CD4-positive, alpha-beta T cell treated with Interferon alpha-2 for 1 hour (primary cell): ENCODE data around the gene IL17D.
A peak's percentile ranks its signal among the peaks of the same experiment; 100 is the strongest.
"Not testable (repeated sequence)": the region's sequence is repeated elsewhere in the genome, so short reads cannot be mapped to it uniquely, and the experiment has no call there.

Source experiments
- DNase-seq, 2 donors: peaks; one replicate each; pipeline ENCODE4 v3.0.0-alpha.2; 2020 to 2022

The IL17D gene, protein sequence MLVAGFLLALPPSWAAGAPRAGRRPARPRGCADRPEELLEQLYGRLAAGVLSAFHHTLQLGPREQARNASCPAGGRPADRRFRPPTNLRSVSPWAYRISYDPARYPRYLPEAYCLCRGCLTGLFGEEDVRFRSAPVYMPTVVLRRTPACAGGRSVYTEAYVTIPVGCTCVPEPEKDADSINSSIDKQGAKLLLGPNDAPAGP

DNA sequence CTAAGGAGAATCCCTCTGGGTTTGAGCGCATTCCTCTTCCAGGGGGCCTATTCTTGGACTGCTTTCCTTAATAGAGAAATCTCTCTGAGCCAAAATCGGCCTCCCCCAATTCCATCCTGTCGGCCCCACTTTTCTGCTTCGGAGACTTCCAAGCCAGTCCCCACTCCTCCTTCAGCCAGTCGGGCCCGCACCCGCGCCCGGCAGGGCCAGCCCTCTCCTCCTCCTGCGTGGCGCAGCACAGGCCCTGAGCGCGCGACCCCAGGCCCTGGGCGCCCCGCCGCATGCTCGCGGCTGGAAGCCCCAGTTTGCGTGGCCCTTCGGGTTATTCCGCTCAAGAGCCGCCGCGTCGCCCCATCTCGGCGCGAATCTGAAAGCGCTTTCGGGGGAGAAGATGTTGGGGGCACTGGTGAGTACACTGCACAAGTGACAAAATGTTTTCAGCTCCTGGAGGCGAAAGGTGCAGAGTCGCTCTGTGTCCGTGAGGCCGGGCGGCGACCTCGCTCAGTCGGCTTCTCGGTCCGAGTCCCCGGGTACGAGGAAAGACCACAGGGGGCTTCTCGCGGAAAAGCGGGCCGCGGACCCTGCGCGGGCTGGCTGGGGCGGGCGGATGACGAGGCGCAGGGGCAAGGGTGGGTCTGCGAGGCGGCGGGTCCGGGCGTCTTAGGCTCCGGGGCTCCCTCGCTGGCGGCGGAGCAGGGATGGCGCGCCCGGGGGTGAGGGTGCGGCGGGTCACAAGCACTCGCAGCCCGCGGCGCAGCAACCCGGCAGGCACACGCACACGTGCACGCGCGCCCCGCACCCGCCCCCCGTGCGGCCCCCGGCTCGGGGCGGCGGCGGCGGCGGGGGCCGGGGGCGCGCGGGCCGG is at the start of gene IL17D:
Gene IL17D, plus strand, starts transcription at position 785 of the 865 bp plus-strand sequence. CDS start 303 bp downstream, outside the sequence.
- DNase-seq = peak; percentile 15 to 48

DNA sequence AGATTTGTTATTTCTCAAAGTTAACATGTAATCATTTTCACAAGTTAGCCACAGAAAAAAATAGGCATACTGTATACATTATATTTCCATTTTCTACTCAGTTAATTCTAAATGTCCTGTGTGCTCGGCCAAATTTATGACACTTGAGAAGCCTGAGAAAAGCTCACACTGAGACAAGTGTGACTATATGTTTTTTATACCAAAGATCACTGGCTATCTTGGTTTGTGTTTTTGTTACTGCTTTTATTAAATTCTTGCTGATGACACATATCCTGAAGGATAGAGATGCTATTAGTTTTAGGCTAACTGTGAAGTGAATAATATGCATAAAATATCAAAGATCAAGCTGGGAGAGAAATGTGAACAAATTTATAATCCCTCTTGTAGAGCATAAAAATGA is 49.3 kb upstream of the IL17D start:
- no peak for DNase-seq

DNA sequence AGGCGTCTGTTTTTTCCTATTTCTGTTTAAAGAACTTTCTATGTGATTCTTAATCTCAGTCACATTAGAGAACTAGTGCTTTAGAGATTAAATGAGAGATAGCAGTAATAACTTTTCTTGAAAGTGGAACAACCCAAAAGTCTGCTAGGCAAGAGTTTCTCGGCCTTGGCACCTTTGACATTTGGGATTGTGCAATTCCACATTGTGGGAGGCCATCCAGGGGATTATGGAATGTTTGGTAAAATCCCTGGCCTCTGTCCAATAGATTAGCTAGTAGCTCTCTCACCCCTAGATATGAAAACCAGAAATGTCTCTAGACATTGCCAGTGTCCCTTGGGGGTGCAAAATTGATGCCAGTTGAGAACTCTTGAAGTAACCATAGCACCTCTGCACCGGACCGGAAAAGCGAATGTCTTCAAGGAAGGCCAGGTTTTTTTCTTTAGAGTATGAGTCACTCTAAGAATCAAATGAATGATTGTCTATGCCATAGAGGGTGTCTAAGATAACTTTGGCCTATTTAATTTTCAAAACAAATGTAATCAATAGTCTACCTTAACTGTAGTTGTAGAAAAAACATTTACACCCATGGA is 45.0 kb upstream of the IL17D start:
- DNase-seq = no peak

DNA sequence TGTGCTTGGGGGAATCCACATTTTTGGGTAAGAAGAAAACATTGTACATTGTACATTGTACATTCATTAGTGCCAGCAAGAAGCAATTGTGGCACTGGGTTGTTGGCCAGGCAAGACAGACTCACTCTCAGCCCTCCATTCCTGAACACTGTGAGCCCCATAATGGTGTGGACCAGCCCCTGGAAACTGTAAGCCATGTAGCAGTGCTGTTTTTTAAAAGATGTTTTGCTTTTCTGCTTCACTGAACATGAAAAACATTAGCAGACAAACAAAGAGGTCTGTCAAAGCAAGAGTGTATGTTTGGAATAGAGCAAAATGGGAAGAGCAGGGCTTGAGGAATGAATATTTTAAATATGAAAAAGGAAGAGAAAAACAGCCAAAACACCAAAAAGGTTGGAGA is 39.1 kb upstream of the IL17D start:
- no peak for DNase-seq

DNA sequence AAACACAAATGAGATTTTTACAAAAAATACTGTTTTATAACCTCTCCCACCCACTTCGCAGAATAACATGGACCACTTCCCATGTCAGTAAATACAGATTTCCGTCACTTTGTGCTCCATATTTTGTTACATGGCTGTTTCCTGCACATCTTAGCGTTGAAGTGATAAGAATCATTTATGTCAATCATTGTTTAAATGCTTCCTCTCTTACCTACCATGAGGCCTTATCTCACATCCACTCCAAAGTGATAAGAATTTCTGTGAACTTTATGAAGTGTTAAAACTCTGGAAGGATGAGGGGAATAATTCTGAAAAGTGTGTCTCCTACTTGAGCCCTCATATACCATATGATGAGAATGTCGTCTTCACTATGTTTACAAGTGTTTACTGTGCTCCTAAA is 36.6 kb upstream of the IL17D start:
- DNase-seq = no peak

DNA sequence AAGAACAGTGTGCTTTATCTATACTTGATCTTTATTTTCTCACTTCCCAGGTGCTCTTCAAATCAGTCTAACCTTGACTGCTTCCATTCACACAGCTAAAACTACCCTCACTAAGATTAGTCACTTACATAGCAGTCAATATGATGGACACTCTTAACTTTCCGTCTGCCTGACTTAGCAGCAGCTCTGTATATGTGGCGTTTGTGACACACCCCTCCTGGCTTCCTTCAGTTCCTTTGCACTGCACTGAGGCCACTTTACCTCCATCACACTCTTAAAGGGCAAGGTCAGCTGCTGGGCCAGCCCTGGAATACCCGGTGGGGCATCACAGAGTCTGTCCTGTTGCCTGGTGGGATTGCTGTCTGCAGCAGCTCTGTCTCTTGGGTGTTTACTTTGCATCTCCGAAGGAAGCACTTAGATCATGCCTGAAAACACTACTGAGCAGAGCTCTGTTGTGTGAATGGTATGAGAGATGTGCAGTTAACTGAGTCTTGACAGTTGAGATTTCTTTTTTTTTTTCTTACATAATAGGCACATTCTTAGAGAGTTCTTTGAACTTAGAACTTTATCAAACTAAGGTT is 35.6 kb upstream of the IL17D start:
- DNase-seq = no peak

GRCh38 chr13:20669162-20669561 is 34.3 kb upstream of the IL17D start:
- peak in 1 of 2 donors; percentile 17 for DNase-seq

DNA sequence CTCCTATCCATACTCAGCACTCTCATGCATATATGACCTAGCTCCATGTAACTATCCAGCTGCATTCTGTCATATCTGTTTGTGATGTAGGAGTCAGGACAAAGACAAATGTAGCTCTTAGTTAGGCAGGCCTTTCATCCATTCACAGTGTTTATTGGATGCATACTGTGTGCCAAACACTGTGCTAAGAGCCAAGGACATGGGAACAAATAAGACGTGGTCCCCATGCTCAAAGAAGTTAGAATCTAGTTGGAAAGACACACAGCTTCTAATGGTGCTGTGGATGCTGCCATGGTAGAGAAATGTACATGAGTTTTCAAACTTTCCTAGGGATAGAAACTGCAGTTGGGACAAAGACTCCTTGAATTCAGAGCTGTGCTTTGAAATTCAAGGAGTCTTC is 31.7 kb upstream of the IL17D start:
- DNase-seq = no peak

GRCh38 chr13:20672772-20673171 is 30.7 kb upstream of the IL17D start:
- no peak for DNase-seq

GRCh38 chr13:20673715-20674114 is 29.8 kb upstream of the IL17D start:
- no peak for DNase-seq

DNA sequence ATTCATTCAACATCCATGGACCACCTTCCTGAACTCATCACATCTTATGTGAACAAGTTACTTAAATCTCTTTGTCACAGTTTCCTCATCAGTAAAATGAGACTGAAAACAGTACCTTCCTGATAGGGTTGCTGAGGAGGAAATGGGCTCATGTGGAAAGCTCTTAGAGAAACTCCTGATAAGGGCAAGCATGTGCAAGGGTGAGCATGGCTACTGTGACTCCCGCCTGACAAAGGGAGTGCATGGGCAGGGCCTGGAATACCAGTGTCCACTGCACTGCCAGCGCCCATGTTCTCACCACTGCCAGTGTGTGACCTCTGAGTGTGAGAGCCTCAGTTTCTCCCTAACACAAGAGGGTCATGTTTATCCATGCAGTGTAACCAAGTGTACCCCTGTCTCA is 27.3 kb upstream of the IL17D start:
- DNase-seq = no peak

DNA sequence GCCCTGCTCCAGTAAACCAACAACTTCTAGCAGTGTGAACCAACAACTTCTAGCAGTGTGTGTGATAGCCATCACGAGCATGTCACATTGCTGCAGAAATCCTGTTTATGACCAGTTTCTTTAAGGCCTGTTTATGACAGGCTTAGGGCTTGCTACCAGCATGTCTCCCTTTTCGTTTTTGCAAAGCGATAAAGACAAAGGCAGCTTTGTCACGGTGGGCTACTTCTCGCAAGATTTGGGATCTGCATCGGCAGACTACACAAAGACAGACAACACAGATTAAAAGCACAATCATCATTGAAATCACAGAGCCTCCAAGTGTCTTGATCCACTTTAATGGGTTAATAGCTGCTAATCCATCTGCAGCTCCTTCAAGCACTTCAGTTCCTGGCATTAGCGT is 24.9 kb upstream of the IL17D start:
- DNase-seq = not testable (repeated sequence)

GRCh38 chr13:20679879-20680278 is 23.6 kb upstream of the IL17D start:
- no peak for DNase-seq

- DNase-seq = no peak
These were observed 23.0 kb upstream of the IL17D start for GRCh38 chr13:20680416-20681080.

DNA sequence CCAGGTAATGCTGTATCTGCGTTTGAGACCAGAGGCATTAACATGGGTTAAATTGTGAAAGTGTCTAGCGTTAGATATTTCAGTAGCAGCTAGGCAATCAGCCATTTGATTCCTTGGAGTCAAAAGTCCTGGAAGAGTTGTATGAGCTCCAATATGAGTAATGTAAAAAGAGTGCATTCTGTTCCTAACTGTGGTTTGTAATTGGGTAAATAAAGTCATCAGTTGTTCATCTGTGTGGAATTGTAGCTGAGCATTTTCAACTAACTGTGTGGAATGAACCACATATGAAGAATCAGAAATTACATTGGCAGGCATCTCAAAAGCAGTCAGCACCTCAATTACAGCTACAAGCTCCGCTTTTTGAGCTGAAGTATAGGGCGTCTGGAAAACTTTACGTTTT is 22.0 kb upstream of the IL17D start:
- not testable (repeated sequence) for DNase-seq

- no peak for DNase-seq
These were observed 21.4 kb upstream of the IL17D start for GRCh38 chr13:20682061-20682460.

DNA sequence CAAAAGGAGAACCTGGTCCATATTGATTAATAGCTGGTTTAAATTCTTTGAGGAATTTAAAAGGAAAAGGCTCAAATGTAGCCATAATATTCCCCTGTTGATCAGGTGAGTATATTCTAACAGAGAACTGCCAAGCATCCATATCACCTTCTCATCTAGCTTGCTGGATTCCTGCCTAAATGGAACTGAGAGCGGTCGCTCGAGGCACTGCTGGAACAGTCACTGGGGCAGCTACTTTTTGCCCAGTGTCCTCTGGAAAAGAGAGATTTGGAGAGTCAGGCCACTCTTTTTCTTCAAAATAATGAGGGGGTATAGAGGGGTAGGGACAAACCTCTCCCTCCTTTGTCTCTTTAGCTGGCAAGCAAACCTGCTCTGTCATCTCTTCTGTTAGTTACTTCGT is 19.5 kb upstream of the IL17D start:
- no peak for DNase-seq

GRCh38 chr13:20684546-20684945 is 19.0 kb upstream of the IL17D start:
- DNase-seq = no peak

DNA sequence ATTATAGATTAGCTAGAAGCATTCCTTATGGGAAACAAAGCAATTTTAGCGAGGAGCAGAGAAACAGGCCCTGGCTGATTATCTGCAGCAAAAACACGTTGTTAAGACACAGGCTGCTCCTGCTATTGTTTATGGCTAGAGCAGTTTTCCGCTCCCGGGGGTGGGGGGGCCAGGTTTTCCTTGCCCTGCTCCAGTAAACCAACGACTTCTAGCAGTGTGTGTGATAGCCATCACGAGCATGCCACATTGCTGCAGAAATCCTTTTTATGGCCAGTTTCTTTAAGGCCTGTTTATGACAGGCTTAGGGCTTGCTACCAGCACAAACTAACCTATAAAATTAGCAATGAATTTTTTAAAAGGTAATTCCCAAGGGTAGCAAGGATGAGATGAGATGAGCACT is 18.4 kb upstream of the IL17D start:
- DNase-seq = no peak

GRCh38 chr13:20686167-20686566 is 17.3 kb upstream of the IL17D start:
- DNase-seq = no peak

- no peak for DNase-seq
These were observed 16.5 kb upstream of the IL17D start for GRCh38 chr13:20686863-20687579.

- no peak for DNase-seq
These were observed 14.2 kb upstream of the IL17D start for GRCh38 chr13:20689291-20689690.
